Osteocyte (in vitro differentiated cells): Measurements from ENCODE around the gene WDR72. TPM values are rescaled to one million over a fixed set of nuclear protein-coding genes. Genes with fewer than 3 reads are reported as not detected.

Experiments used
- DNase-seq: peaks from one replicate; pipeline ENCODE4 v3.0.0; 2021; ENCODE audit warnings: mixed read lengths; ENCODE audit not compliant: unreplicated experiment; ENCODE audit errors: extremely low spot score
- H3K27ac Mint-ChIP-seq: one replicate; pipeline ENCODE4 v1.8.0; 2021; ENCODE audit warnings: mild to moderate bottlenecking, mixed read lengths; ENCODE audit not compliant: unreplicated experiment
- H3K27me3 Mint-ChIP-seq: one replicate; pipeline ENCODE4 v1.8.0; 2021; ENCODE audit warnings: mixed read lengths; ENCODE audit not compliant: unreplicated experiment
- H3K36me3 Mint-ChIP-seq: one replicate; pipeline ENCODE4 v1.8.0; 2021; ENCODE audit warnings: mixed read lengths; ENCODE audit not compliant: unreplicated experiment
- H3K4me1 Mint-ChIP-seq: one replicate; pipeline ENCODE4 v1.8.0; 2021; ENCODE audit warnings: mixed read lengths; ENCODE audit not compliant: unreplicated experiment
- H3K4me3 Mint-ChIP-seq: one replicate; pipeline ENCODE4 v1.8.0; 2021; ENCODE audit warnings: mild to moderate bottlenecking, moderate library complexity, mixed read lengths; ENCODE audit not compliant: unreplicated experiment
- H3K9me3 Mint-ChIP-seq: one replicate; pipeline ENCODE4 v1.8.0; 2021; ENCODE audit warnings: mixed read lengths; ENCODE audit not compliant: unreplicated experiment
- CTCF ChIP-seq: fragments of 200-600 bp; sonication (generic); IDR thresholded peaks from 2 replicates; pipeline ENCODE4 v1.5.0; 2021; ENCODE audit warnings: antibody characterized with exemption, mild to moderate bottlenecking, moderate library complexity
- total RNA-seq: library from RNA; stranded (reverse); gene quantifications from 2 replicates; pipeline ENCODE4 v1.2.1, GENCODE V29; 2021

Gene WDR72
- total RNA-seq, 1 donor from 2014 or later, result 0.38 TPM

GRCh38 chr15:53512029-53512428 is 247.4 kb downstream of the WDR72 start:
- Mint-ChIP-seq H3K36me3 (no peaks in the 10 kb centered on the region), H3K27me3 (peaks cover 4% of the 10 kb centered on the region), H3K4me1 (no peaks in the 10 kb centered on the region), H3K9me3 (no peaks in the 10 kb centered on the region), H3K4me3 (no peak overlapping the region), H3K27ac (no peak overlapping the region)
- no peak for DNase-seq
- TF ChIP-seq CTCF, result no peak

- no peaks in the 10 kb centered on the region for H3K36me3 Mint-ChIP-seq
- no peaks in the 10 kb centered on the region for H3K9me3 Mint-ChIP-seq
- H3K4me1 Mint-ChIP-seq, result no peaks in the 10 kb centered on the region
- TF ChIP-seq CTCF, result no peak
- DNase-seq, result no peak
- no peak overlapping the region for H3K4me3 Mint-ChIP-seq
- H3K27me3 Mint-ChIP-seq, result peaks cover 4% of the 10 kb centered on the region
- H3K27ac Mint-ChIP-seq, result no peak overlapping the region
Observed at GRCh38 chr15:53511175-53511574, 248.3 kb downstream of the WDR72 start.

DNA sequence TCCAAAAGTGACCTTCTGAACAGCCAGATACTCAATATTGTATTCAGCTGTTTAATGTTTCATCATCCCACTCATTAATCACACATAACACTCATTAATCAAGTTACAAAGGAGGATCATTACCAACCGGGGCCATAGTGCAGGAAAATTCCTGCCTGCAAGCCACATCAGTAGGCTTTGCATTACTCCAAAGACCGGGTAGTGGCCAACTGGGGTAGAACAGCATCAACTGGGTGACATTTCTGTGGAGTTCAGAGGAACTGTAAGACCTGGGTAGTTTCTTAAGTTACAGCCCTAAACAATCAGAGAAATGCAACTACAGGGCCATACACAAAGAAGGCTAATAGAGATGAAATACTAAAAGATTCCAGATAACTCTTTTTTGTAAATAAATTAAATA is 253.1 kb downstream of the WDR72 start:
- TF ChIP-seq CTCF, result no peak
- no peak for DNase-seq
- Mint-ChIP-seq H3K27ac (no peak overlapping the region), H3K9me3 (no peaks in the 10 kb centered on the region), H3K4me3 (no peak overlapping the region), H3K4me1 (no peaks in the 10 kb centered on the region), H3K36me3 (no peaks in the 10 kb centered on the region), H3K27me3 (peaks cover 4% of the 10 kb centered on the region)

DNA sequence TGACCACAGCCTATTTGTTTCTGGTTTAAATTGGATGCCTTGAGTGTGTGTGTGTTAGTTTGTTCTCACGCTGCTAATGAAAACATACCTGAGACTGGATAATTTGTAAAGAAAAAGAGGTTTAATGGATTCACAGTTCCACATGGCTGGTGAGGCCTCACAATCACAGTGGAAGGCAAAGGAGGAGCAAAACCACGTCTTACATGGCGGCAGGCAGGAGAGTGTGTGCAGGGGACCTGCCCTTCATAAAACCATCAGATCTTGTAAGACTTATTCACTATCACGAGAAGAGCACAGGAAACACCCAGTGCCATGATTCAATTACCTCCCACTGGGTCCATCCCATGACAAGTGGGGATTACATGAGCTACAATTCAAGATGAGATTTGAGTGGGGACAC is 260.5 kb downstream of the WDR72 start:
- TF ChIP-seq CTCF, result no peak
- DNase-seq, result no peak
- Mint-ChIP-seq H3K9me3 (no peaks in the 10 kb centered on the region), H3K4me1 (no peaks in the 10 kb centered on the region), H3K4me3 (no peak overlapping the region), H3K36me3 (no peaks in the 10 kb centered on the region), H3K27me3 (no peaks in the 10 kb centered on the region), H3K27ac (no peak overlapping the region)

GRCh38 chr15:53490341-53490740 is 269.1 kb downstream of the WDR72 start:
- H3K4me1 Mint-ChIP-seq, result no peaks in the 10 kb centered on the region
- no peak overlapping the region for H3K27ac Mint-ChIP-seq
- no peak for DNase-seq
- TF ChIP-seq CTCF, result no peak
- no peaks in the 10 kb centered on the region for H3K9me3 Mint-ChIP-seq
- H3K27me3 Mint-ChIP-seq, result no peaks in the 10 kb centered on the region
- no peak overlapping the region for H3K4me3 Mint-ChIP-seq
- H3K36me3 Mint-ChIP-seq, result no peaks in the 10 kb centered on the region
